HEK293T (cell line): ENCODE data around the gene KLLN.

Experiments
- CTCF ChIA-PET: fragments of 350-600 bp; formaldehyde crosslinking; extraction: SDS; loops from one replicate; lab custom pipeline; 2021; ENCODE audit warnings: antibody characterized with exemption, inconsistent platforms; lab: Yijun Ruan, JAX
- POLR2A ChIA-PET: fragments of 350-600 bp; formaldehyde crosslinking; extraction: SDS; loops from one replicate; lab custom pipeline; 2020; ENCODE audit warnings: antibody characterized with exemption, inconsistent platforms; lab: Yijun Ruan, JAX
- DNase-seq: peaks from one replicate; pipeline ENCODE4 v3.0.0; 2012; ENCODE audit warnings: mixed read lengths; ENCODE audit errors: extremely low spot score
- ARNT ChIP-seq: fragments of 450-650 bp; IDR thresholded peaks from 2 replicates; pipeline ENCODE4 v1.6.1; 2017; ENCODE audit warnings: mild to moderate bottlenecking
- BHLHE40 ChIP-seq: fragments of 450-650 bp; IDR thresholded peaks from 2 replicates; pipeline ENCODE4 v1.6.1; 2016; ENCODE audit warnings: mild to moderate bottlenecking, moderate library complexity, borderline replicate concordance
- CTBP1 ChIP-seq: fragments of 450-650 bp; IDR thresholded peaks from 2 replicates; pipeline ENCODE4 v1.6.1; 2016; ENCODE audit warnings: borderline replicate concordance
- ELF4 ChIP-seq: fragments of 450-650 bp; IDR thresholded peaks from 2 replicates; pipeline ENCODE4 v1.6.1; 2017; ENCODE audit warnings: antibody characterized with exemption
- FOXA1 ChIP-seq: fragments of 450-650 bp; IDR thresholded peaks from 2 replicates; pipeline ENCODE4 v1.6.1; 2016; ENCODE audit warnings: mild to moderate bottlenecking
- FOXK2 ChIP-seq: fragments of 450-650 bp; IDR thresholded peaks from 2 replicates; pipeline ENCODE4 v1.6.1; 2016; ENCODE audit warnings: mild to moderate bottlenecking
- FOXM1 ChIP-seq: fragments of 450-650 bp; IDR thresholded peaks from 2 replicates; pipeline ENCODE4 v1.6.1; 2017; ENCODE audit warnings: mild to moderate bottlenecking, borderline replicate concordance
- HDGF ChIP-seq: fragments of 450-650 bp; IDR thresholded peaks from 2 replicates; pipeline ENCODE4 v1.6.1; 2017; ENCODE audit warnings: antibody characterized with exemption, borderline replicate concordance
- L3MBTL2 ChIP-seq: fragments of 450-650 bp; conservative IDR thresholded peaks from 2 replicates; pipeline ENCODE4 v1.6.1; 2016; ENCODE audit warnings: mild to moderate bottlenecking
- LEF1 ChIP-seq: fragments of 450-650 bp; IDR thresholded peaks from 2 replicates; pipeline ENCODE4 v1.6.1; 2017; ENCODE audit warnings: mild to moderate bottlenecking, borderline replicate concordance
- NFRKB ChIP-seq: fragments of 450-650 bp; IDR thresholded peaks from 2 replicates; pipeline ENCODE4 v1.6.1; 2016; ENCODE audit warnings: mild to moderate bottlenecking, moderate library complexity
- PKNOX1 ChIP-seq: fragments of 450-650 bp; IDR thresholded peaks from 2 replicates; pipeline ENCODE4 v1.6.1; 2016
- SP1 ChIP-seq: fragments of 450-650 bp; IDR thresholded peaks from 2 replicates; pipeline ENCODE4 v1.6.1; 2017
- SUZ12 ChIP-seq: fragments of 450-650 bp; IDR thresholded peaks from 2 replicates; pipeline ENCODE4 v1.6.1; 2016; ENCODE audit warnings: mild to moderate bottlenecking
- TARDBP ChIP-seq: fragments of 450-650 bp; IDR thresholded peaks from 2 replicates; pipeline ENCODE4 v1.6.1; 2016
- ZNF384 ChIP-seq: fragments of 450-650 bp; IDR thresholded peaks from 2 replicates; pipeline ENCODE4 v1.6.1; 2016

The KLLN gene

DNA sequence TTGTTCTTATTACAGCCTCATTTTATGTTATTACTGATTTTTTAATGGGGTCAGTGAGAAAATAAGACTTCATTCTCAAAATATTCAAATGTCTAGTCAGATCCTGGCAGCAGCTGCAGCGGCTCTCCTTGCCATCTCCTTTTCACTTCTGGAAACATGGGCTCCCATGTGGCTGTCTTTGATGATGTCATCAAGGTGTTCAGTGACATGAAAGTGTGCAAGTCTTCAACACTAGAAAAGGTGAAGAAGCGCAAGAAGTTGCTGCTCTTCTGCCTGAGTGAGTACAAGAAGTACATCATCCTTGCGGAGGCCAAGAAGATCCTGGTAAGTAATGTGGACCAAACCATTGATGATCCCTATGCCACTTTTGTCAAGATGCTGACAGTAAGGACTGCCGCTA lies 19.6 kb downstream of the KLLN start:
- no peak for DNase-seq
- POLR2A ChIA-PET, result no interaction called here
- TF ChIP-seq BHLHE40, result no peak
- no peak for TF ChIP-seq CTBP1
- no peak for TF ChIP-seq SP1
- TF ChIP-seq SUZ12, result no peak
- TF ChIP-seq HDGF, result no peak
- no peak for TF ChIP-seq ZNF384
- TF ChIP-seq ELF4, result no peak
- CTCF ChIA-PET, result no interaction called here

- TF ChIP-seq FOXA1 (no peak), ZNF384 (no peak), CTBP1 (no peak), NFRKB (no peak), ELF4 (no peak), FOXK2 (no peak), BHLHE40 (no peak), HDGF (no peak), PKNOX1 (no peak), FOXM1 (no peak), SP1 (no peak), L3MBTL2 (no peak), SUZ12 (no peak), LEF1 (no peak), TARDBP (no peak), ARNT (no peak)
- no peak for DNase-seq
- CTCF ChIA-PET, result no interaction called here
- POLR2A ChIA-PET, result no interaction called here
Observed at GRCh38 chr10:87842776-87843497, 20.4 kb downstream of the KLLN start.

DNA sequence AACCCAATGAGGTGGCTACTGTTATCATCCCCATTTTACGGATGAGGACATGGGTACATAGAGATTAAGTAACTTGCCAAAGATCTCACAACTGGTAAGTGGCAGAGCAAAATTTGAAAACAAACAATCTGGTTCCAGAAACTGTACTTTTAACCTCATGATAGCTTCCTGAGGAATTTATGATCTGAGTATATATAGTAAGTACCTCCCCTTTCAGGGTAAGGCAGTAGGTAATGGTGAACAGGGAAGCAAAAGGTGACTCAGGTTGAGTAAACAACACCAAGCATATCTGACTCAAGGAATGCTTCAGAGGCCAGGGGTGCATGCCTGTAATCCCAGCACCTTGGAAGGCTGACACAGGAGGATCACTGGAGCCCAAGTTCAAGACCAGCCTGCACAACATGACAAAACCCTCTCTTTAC lies 21.1 kb downstream of the KLLN start:
- CTCF ChIA-PET, result no interaction called here
- no peak for TF ChIP-seq FOXA1
- no peak for TF ChIP-seq FOXK2
- TF ChIP-seq LEF1, result no peak
- TF ChIP-seq PKNOX1, result no peak
- no peak for TF ChIP-seq ZNF384
- TF ChIP-seq BHLHE40, result no peak
- no peak for TF ChIP-seq L3MBTL2
- no peak for TF ChIP-seq SUZ12
- no peak for TF ChIP-seq HDGF
- TF ChIP-seq FOXM1, result no peak
- TF ChIP-seq CTBP1, result no peak
- no peak for TF ChIP-seq NFRKB
- no peak for TF ChIP-seq TARDBP
- no peak for TF ChIP-seq ARNT
- no peak for TF ChIP-seq ELF4
- TF ChIP-seq SP1, result no peak
- POLR2A ChIA-PET, result no interaction called here
- DNase-seq, result no peak

GRCh38 chr10:87841186-87841585 lies 22.1 kb downstream of the KLLN start:
- TF ChIP-seq TARDBP (no peak), CTBP1 (no peak), HDGF (no peak), NFRKB (no peak), ZNF384 (no peak), FOXA1 (no peak), BHLHE40 (no peak), SP1 (no peak), PKNOX1 (no peak), ARNT (no peak), L3MBTL2 (no peak), LEF1 (no peak), ELF4 (no peak), FOXK2 (no peak), SUZ12 (no peak), FOXM1 (no peak)
- POLR2A ChIA-PET, result no interaction called here
- DNase-seq, result no peak
- CTCF ChIA-PET, result interaction anchor here (0.6 to 1.0 kb wide), 2 partner anchors 9 to 200 kb away, joined by 3 read pairs; no protein-coding TSS in a partner anchor

DNA sequence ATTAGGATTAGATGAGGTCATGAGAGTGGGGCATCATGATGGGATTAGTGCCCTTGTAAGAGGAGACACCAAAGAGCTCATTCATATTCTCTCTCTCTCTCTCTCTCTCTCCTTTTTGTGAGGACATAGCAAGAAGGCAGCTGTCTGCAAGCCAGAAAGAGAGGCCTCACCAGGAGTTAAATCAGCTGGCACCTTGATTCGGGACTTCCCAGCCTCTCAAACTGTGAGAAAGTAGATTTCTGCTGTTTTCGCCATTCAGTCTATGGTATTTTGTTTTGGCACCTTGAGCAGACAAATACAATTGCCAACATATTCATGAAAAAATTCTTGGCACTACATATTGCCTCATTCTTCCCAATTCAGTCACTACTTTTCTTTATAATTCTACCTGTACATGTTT lies 24.7 kb downstream of the KLLN start:
- POLR2A ChIA-PET, result no interaction called here
- CTCF ChIA-PET, result interaction anchor here (0.6 to 1.3 kb wide), 2 partner anchors 11 to 655 kb away, joined by 3 to 4 read pairs; no protein-coding TSS in a partner anchor
- TF ChIP-seq NFRKB, result no peak
- no peak for TF ChIP-seq BHLHE40
- TF ChIP-seq ARNT, result no peak
- no peak for TF ChIP-seq SUZ12
- no peak for TF ChIP-seq CTBP1
- no peak for TF ChIP-seq L3MBTL2
- DNase-seq, result no peak

- POLR2A ChIA-PET, result no interaction called here
- DNase-seq, result no peak
- CTCF ChIA-PET, result no interaction called here
- TF ChIP-seq SUZ12 (no peak), BHLHE40 (no peak), FOXK2 (no peak), CTBP1 (no peak), SP1 (no peak), TARDBP (no peak), ELF4 (no peak), L3MBTL2 (no peak), LEF1 (no peak), PKNOX1 (no peak), NFRKB (no peak), HDGF (no peak)
Observed at GRCh38 chr10:87837445-87837844, 25.9 kb downstream of the KLLN start.
